Mammary epithelial cell (primary cell): ENCODE data around the gene GGT6.

Experiments
- EZH2 ChIP-seq: IDR thresholded peaks from 2 replicates; pipeline ENCODE4 v1.6.1; 2012; ENCODE audit warnings: low read length, inconsistent platforms, borderline replicate concordance
- TF ChIP-seq, protein P1 (sequence below), 2 donors: IDR thresholded peaks in 1 of 2; conservative IDR thresholded peaks in 1 of 2; 2 replicates each; pipeline ENCODE4 v1.5.1; 2011 to 2012; ENCODE audit warnings: inconsistent platforms in 2 of 2, low read length in 2 of 2, mild to moderate bottlenecking in 2 of 2, control low read depth in 1 of 2, low read depth in 1 of 2; ENCODE audit not compliant: insufficient read depth in 1 of 2; ENCODE audit errors: extremely low read depth in 1 of 2

DNA sequence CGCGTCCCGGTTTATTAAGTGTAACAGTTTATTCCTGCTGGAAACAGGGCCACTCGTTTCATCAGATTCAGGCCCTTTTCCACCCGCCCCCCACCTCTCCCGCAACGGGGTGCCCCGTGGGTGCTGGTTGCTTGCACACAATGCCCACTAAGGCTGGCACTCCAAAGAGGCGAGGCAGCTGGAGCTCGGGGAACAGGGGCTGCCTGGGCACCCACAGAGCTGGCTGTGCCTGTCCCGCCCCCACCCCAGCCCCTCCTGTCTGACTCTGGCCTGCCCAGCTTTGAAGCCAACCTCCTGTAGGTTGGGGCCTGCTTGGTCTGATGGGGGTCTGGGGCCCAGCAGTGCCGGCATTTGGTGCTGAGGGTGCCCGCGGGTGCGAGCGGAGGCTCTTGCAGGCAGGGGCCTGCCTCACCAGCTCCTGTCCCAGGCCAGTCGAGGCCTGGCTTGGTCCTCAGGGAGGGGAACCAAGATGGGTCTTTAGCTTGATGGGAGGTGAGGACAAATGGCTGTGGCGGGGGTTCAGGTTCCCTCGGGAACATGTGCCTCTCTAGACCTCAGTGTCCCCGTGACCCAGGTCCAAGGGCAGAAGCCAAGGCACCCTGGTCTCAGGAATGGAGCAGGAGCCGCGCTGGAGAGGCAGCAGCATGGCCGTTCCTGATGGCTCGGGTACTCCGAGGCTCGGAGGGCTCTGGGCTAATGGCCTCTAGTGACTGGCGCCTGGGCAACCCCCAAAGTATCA is 25.3 kb downstream of the GGT6 start:
- TF ChIP-seq, protein P1, sequence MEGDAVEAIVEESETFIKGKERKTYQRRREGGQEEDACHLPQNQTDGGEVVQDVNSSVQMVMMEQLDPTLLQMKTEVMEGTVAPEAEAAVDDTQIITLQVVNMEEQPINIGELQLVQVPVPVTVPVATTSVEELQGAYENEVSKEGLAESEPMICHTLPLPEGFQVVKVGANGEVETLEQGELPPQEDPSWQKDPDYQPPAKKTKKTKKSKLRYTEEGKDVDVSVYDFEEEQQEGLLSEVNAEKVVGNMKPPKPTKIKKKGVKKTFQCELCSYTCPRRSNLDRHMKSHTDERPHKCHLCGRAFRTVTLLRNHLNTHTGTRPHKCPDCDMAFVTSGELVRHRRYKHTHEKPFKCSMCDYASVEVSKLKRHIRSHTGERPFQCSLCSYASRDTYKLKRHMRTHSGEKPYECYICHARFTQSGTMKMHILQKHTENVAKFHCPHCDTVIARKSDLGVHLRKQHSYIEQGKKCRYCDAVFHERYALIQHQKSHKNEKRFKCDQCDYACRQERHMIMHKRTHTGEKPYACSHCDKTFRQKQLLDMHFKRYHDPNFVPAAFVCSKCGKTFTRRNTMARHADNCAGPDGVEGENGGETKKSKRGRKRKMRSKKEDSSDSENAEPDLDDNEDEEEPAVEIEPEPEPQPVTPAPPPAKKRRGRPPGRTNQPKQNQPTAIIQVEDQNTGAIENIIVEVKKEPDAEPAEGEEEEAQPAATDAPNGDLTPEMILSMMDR (conservative IDR thresholded peaks at IDR 0.05 in 1 of 2, IDR thresholded peaks at IDR 0.05 in 1 of 2; ENCODE audit: extremely low read depth in 1 of 2, insufficient read depth in 1 of 2, low read depth in 1 of 2, low read length in 2 of 2): no peak
- no peak for TF ChIP-seq EZH2
